Skin of body (tissue), 3 donors: Measurements from ENCODE around the gene TAS2R3. TPM values are rescaled to one million over a fixed set of nuclear protein-coding genes. Genes with fewer than 3 reads are reported as not detected.

Experiments
- DNase-seq: peaks from one replicate; lab custom pipeline; 2025; lab: John Stamatoyannopoulos, UW
- small RNA-seq: library from RNA; depleted of rRNA; stranded (forward); fragments of <200 nt; gene quantifications from one replicate; pipeline ENCODE3, GENCODE V24; 2014; ENCODE audit warnings: low replicate concordance
- total RNA-seq: library from RNA; depleted of rRNA; stranded (reverse); fragments of >200 nt; gene quantifications from one replicate; pipeline ENCODE4 v1.2.3, GENCODE V29; 2014

Gene TAS2R3
- total RNA-seq, 1 donor from 2014 or later = 3.6 TPM

DNA sequence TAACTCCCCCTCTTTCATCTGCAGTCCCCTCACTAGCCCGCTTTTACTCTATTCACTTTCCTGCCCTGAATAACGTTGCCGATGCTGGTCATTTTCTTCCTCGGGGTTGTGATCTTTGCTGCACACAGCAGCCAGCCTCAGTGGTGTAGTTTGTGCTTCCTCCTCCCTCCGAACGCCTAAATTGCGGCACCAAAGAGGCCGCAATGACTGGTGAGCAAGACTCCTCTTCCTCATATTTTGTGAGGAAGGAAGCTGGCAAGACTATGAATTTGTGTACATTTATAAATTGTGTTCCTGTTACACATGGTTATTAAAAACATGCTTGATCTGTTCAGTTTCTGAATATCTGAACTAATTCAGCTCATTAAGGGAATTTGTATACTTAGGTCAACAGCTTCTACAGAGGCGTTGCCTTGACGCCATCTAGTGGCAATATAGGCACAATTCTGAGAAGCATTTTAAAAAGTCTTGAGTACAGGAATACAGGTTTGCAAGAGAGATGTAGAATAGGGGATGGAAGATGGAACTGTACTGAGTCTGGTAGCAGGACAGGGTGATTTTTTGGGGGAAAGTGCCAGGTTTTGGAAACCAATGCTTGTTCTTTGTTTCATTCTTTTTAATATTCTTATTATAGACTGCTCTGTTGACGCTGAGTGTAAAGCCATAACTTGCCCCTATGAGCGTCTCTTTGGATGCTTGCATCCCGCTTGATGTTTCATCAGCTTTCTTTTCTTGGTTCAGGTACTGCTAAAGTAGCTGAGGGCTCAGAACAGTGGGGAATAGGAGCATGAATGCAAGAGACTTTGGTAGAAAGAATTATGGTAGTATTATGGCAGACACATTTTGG is 22.0 kb downstream of the TAS2R3 start:
- DNase-seq = no peak

DNA sequence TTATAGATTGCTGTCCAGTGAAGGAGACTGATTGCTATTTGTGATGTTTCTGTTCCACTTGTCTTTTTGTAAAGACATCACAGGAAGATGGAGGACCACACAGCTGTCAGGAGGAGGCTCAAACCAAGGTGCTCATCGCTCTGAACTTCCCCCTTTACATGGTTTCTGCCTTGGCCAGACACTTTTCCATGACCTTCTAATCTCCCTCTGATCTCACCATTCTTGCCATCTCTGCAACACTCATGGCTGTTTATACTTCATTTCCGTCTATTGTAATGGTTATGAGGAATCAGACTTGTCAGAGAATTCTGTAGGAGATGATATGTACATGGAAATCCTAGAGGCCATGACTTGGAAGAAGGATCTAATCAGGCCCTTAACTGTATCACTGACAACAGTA is 24.4 kb downstream of the TAS2R3 start:
- DNase-seq = no peak

- no peak for DNase-seq
These were observed 26.0 kb downstream of the TAS2R3 start, which contains the start of gene TAS2R5 for GRCh38 chr7:141789917-141790316. Gene TAS2R5, plus strand, starts transcription at chr7:141790217. Its CDS starts 145 bp downstream, at chr7:141790362.

- no peak for DNase-seq
These were observed 28.6 kb downstream of the TAS2R3 start for GRCh38 chr7:141792526-141792925.

Small RNA genes lying within 50 kb of the gene (small RNA-seq; reads per million reads assigned to genes)
- gene RNU1-82P = not detected

Other genes with a start within 250 kb of the TAS2R3 start
- gene AGK, start 212.7 kb upstream of the TAS2R3 start, total RNA-seq = 29.9 TPM
- 14.7 TPM for gene DENND11, start 61.9 kb upstream of the TAS2R3 start, total RNA-seq
- 0.10 TPM for gene WEE2, start 55.7 kb upstream of the TAS2R3 start, total RNA-seq
- gene SSBP1, start 25.7 kb upstream of the TAS2R3 start, total RNA-seq = 80.2 TPM
- gene TAS2R4, start 12.6 kb downstream of the TAS2R3 start, total RNA-seq = 3.1 TPM
- gene TAS2R5, start 26.1 kb downstream of the TAS2R3 start, total RNA-seq = 2.8 TPM
- gene PRSS37, start 77.4 kb downstream of the TAS2R3 start, total RNA-seq = not detected
- 0.10 TPM for gene OR9A4, start 152.3 kb downstream of the TAS2R3 start, total RNA-seq
- gene CLEC5A, start 182.9 kb downstream of the TAS2R3 start, total RNA-seq = 3.8 TPM
- gene TAS2R38, start 209.7 kb downstream of the TAS2R3 start, total RNA-seq = not detected
- 3.7 TPM for gene MGAM, start 231.8 kb downstream of the TAS2R3 start, total RNA-seq